Esophagus muscularis mucosa (tissue), 4 donors: Measurements from ENCODE around the gene TMX2. TPM values are rescaled to one million over a fixed set of nuclear protein-coding genes. Genes with fewer than 3 reads are reported as not detected.
A peak's percentile ranks its signal among the peaks of the same experiment; 100 is the strongest.

Experiments used
- DNase-seq: peaks from one replicate; pipeline ENCODE4 v3.0.0-alpha.2; 2017; ENCODE audit errors: extremely low spot score
- H3K27ac ChIP-seq, 4 donors: fragments of 200-600 bp; sonication (generic); replicated peaks in 1 of 4; 1 replicate in 3 of 4; 2 replicates in 1 of 4; pipeline ENCODE4 v1.5.1; 2016 to 2019; ENCODE audit warnings: mild to moderate bottlenecking in 1 of 4
- H3K27me3 ChIP-seq, 4 donors: fragments of 200-600 bp; sonication (generic); one replicate each; pipeline versions ENCODE4 v1.5.1 to v1.6.0; 2016 to 2019
- H3K36me3 ChIP-seq, 4 donors: fragments of 200-600 bp; sonication (generic); one replicate each; pipeline ENCODE4 v1.5.1; 2016 to 2019
- H3K4me1 ChIP-seq, 4 donors: fragments of 200-600 bp; sonication (generic); one replicate each; pipeline ENCODE4 v1.5.1; 2016 to 2019
- H3K4me3 ChIP-seq, 4 donors: fragments of 200-600 bp; sonication (generic); 1 replicate in 2 of 4; 2 replicates in 2 of 4; pipeline ENCODE4 v1.5.1; 2016 to 2019; ENCODE audit warnings: mild to moderate bottlenecking in 4 of 4, moderate library complexity in 1 of 4
- H3K9me3 ChIP-seq, 4 donors: fragments of 200-600 bp; sonication (generic); 1 replicate in 3 of 4; 2 replicates in 1 of 4; pipeline ENCODE4 v1.5.1; 2016 to 2019
- CTCF ChIP-seq, 3 experiments: fragments of 200-600 bp in 2 of 3; fragments of 450-650 bp in 1 of 3; sonication (generic) in 2 of 3; IDR thresholded peaks; one replicate each; pipeline ENCODE4 v1.5.1; 2017 to 2019; ENCODE audit warnings: antibody characterized with exemption in 3 of 3, mild to moderate bottlenecking in 2 of 3, moderate library complexity in 1 of 3
- EP300 ChIP-seq: sonication (generic); formaldehyde crosslinking; IDR thresholded peaks from one replicate; pipeline ENCODE4 v1.6.1; 2017; ENCODE audit warnings: antibody characterized with exemption
- POLR2A ChIP-seq: fragments of 450-650 bp; IDR thresholded peaks from one replicate; pipeline ENCODE4 v1.6.1; 2017; ENCODE audit warnings: antibody characterized with exemption, moderate library complexity, mild to moderate bottlenecking, low read depth
- POLR2AphosphoS5 ChIP-seq, 2 donors: sonication (generic); formaldehyde crosslinking; IDR thresholded peaks; one replicate each; pipeline ENCODE4 v1.6.1; 2017; ENCODE audit warnings: antibody characterized with exemption in 2 of 2
- WGBS: methylation state at CpG from one replicate; pipeline ENCODE4 v1.1.5; 2018; 5-methylcytosine and 5-hydroxymethylcytosine counted together
- intact Hi-C: fragments of 100-400 bp; cut with DNase I; formaldehyde crosslinking; loops from one replicate; pipeline ENCODE4 v1.15.1; 2023
- total RNA-seq, 4 donors: library from RNA; depleted of rRNA; stranded (reverse); fragments of >200 nt; gene quantifications; one replicate each; pipeline versions ENCODE4 v1.1.0 to v1.2.1, GENCODE V29; 2016

The TMX2 gene
- total RNA-seq, 4 donors from 2014 or later: 31.1 to 52.8 (median 46.1) TPM

- no peak for TF ChIP-seq CTCF (IDR thresholded peaks at IDR 0.05)
- no peak for TF ChIP-seq EP300
- no peak for TF ChIP-seq POLR2AphosphoS5 (IDR thresholded peaks at IDR 0.05)
- TF ChIP-seq POLR2A: no peak
- Histone ChIP-seq H3K4me3 (peak overlapping the region; percentile 50 to 74 (median 72)), H3K4me1 (peaks cover 41 to 61% (median 58%) of the 10 kb centered on the region in 4 donors), H3K27me3 (no peaks in the 10 kb centered on the region), H3K9me3 (no peaks in the 10 kb centered on the region), H3K36me3 (no peaks in the 10 kb centered on the region), H3K27ac (peak overlapping the region; percentile 88 to 92 (median 92))
- DNase-seq: no peak
- 15% methylated on average over 2 of the region's 2 CpGs for WGBS
- intact Hi-C loops: no loop called here
These were observed 52.2 kb downstream of the TMX2 start for GRCh38 chr11:57764566-57764965.

GRCh38 chr11:57764972-57765371, 52.6 kb downstream of the TMX2 start:
- Histone ChIP-seq H3K9me3 (no peaks in the 10 kb centered on the region), H3K27me3 (no peaks in the 10 kb centered on the region), H3K4me3 (peak overlapping the region; percentile 50 to 74 (median 72)), H3K27ac (peak overlapping the region; percentile 88 to 92 (median 92)), H3K4me1 (peaks cover 45 to 66% (median 62%) of the 10 kb centered on the region in 4 donors), H3K36me3 (no peaks in the 10 kb centered on the region)
- no peak for DNase-seq
- TF ChIP-seq CTCF (IDR thresholded peaks at IDR 0.05): no peak
- TF ChIP-seq POLR2A: no peak
- TF ChIP-seq POLR2AphosphoS5 (IDR thresholded peaks at IDR 0.05): no peak
- no peak for TF ChIP-seq EP300
- intact Hi-C loops: no loop called here
- WGBS: 14% methylated on average over 2 of the region's 2 CpGs

GRCh38 chr11:57770793-57771192, 58.4 kb downstream of the TMX2 start:
- peaks cover 79 to 97% (median 94%) of the 10 kb centered on the region in 4 donors for H3K4me1 ChIP-seq
- no peak overlapping the region for H3K27ac ChIP-seq

GRCh38 chr11:57771365-57771764, 59.0 kb downstream of the TMX2 start:
- H3K27me3 ChIP-seq: no peaks in the 10 kb centered on the region
- no peak for DNase-seq
- H3K4me1 ChIP-seq: peaks cover 79 to 97% (median 94%) of the 10 kb centered on the region in 4 donors
- H3K4me3 ChIP-seq: no peak overlapping the region
- no peaks in the 10 kb centered on the region for H3K9me3 ChIP-seq
- intact Hi-C loops: no loop called here
- no peak overlapping the region for H3K27ac ChIP-seq
- WGBS: 86% methylated on average over 3 of the region's 3 CpGs
- H3K36me3 ChIP-seq: no peaks in the 10 kb centered on the region
- TF ChIP-seq CTCF (IDR thresholded peaks at IDR 0.05) (no peak), POLR2A (no peak), POLR2AphosphoS5 (IDR thresholded peaks at IDR 0.05) (no peak), EP300 (no peak)

More at GRCh38 chr11:57770793-57771192, 58.4 kb downstream of the TMX2 start:
- Histone ChIP-seq H3K27me3 (no peaks in the 10 kb centered on the region), H3K9me3 (no peaks in the 10 kb centered on the region), H3K4me3 (no peak overlapping the region), H3K36me3 (no peaks in the 10 kb centered on the region)
- TF ChIP-seq POLR2AphosphoS5 (IDR thresholded peaks at IDR 0.05) (no peak), CTCF (IDR thresholded peaks at IDR 0.05) (no peak), EP300 (no peak), POLR2A (no peak)
- intact Hi-C loops: no loop called here
- DNase-seq: no peak
- WGBS: 40% methylated on average over 1 of the region's 1 CpG

GRCh38 chr11:57772562-57772961, 60.2 kb downstream of the TMX2 start:
- peaks cover 88 to 98% (median 94%) of the 10 kb centered on the region in 4 donors for H3K4me1 ChIP-seq
- intact Hi-C loops: no loop called here
- TF ChIP-seq POLR2A (no peak), EP300 (no peak), POLR2AphosphoS5 (IDR thresholded peaks at IDR 0.05) (no peak), CTCF (IDR thresholded peaks at IDR 0.05) (no peak)
- H3K4me3 ChIP-seq: no peak overlapping the region
- DNase-seq: no peak
- no peaks in the 10 kb centered on the region for H3K27me3 ChIP-seq
- H3K36me3 ChIP-seq: no peaks in the 10 kb centered on the region
- H3K9me3 ChIP-seq: no peaks in the 10 kb centered on the region
- 61% methylated on average over 4 of the region's 4 CpGs for WGBS
- peak overlapping the region in 1 of 4 donors; percentile 26 for H3K27ac ChIP-seq
